SHP77 treated with DMSO at 0.1 percent for 48 hours (cell line): ENCODE measurements around the gene CELF2.
"Not testable (repeated sequence)": the region's sequence is repeated elsewhere in the genome, so short reads cannot be mapped to it uniquely, and the experiment has no call there.

Experiments
- DNase-seq: peaks from one replicate; lab custom pipeline; 2025; lab: John Stamatoyannopoulos, UW

The CELF2 gene

DNA sequence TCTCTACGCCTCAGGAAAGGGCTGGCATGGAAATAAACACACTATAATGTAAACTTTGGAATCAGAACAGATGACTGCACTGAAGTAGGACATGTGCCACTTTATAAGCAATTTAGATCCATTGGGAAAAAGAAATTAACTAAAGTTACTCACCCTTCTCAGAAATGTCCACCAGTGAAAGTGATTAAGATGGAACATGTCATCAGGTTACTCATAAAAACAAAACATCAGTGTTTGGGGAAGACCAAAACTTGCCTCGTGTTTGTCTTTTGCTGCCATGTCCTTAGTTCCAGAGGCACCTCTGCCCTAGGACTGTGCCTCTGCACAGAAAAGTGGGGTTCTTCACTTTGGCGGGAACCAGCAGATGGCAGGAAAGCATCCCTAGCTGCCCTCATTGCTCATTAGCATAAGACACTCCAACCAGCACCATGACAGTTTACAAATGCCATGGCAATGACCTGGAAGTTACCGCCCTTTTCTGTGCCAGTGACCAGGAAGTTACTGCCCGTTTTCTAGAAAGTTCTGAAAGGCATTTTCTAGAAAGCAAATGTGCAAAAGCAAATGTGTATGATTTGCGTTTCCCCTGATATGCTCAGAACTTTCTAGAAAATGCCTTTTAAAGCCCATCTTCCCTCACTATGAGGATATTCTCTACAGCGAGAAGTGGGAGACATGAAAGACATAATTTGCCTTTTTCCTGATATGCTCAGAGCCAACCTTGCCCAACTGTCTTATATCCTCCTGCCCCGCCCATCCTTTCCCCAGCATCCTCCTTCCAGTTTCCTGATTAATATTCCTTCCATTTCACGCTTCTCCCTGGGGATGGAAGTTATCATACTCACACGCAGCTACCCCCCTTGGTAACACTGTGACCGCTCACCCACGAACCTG, 335.6 kb downstream of the CELF2 start:
- no peak for DNase-seq

DNA sequence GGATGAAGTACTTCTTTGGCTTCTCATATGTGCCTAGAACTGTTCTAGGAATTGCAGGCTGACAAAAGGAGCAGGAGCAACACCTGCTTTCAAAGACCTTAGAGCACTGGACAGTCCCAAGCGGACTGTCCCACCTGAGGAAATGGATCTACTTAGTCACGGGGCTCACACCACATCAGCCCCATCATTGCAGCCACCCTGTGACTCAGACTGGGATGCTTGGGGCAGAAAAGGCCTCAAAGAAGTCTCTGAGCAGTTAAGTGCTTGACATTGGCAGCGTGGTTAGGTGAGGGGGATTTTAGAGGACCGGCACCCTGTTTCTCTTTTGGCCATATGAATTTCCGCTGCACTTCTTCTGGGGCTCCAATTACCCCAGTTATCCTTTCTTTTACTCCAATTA, 337.2 kb downstream of the CELF2 start:
- no peak for DNase-seq

DNA sequence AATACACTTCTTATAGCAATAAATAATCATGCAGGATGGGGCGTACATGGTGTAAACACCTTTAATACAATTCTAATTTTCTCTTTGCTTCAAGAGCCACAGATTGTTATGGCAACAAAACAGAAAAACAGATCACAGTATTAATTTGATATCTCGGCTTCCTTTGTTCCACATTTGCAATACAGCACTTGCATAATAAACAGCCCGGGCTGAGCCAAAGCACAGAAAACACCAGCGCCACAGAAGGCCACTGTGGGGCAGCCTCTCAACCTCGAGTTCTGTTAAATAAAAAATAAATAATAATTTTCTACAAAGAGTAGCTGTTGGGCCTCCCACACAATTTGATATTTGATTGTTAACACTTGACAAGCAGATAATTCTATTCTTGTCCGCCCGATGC, 337.9 kb downstream of the CELF2 start:
- DNase-seq, result no peak

DNA sequence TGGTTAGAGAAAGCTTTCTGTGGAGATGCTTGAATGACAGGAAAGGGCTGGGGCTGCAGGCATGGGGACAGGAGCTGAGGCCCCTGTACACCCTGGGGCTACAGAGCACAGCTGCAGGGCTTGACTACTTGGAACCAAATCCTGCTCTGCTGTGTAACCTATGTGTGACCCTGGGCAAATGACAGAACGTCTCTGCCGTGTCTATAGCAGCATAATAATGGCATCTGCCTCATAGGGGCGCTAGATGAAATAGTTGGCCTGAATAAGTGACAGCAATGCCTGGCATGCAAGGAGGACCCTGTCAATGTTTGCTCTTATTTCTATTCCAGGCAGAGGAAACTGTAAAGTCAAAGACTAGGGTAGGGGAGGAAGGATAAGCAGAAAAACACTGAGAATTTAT, 339.8 kb downstream of the CELF2 start:
- DNase-seq, result no peak

DNA sequence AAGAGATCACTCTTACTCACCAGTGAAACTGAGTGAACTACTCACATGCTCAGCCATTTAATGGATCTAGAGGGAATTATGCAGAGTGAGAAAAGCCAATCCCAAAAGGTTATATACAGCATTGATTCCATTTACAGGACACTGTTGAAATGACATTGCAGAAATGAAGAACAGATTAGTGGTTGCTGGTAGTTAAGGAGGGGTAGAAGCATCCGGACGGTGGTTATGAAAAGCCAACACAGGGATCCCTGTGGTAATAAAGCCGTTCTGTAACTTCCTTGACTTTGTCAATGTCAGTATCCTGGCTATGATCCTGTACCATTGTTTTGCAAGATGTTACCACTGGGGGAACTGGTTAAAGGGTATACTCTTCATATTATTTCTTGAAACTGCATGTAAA, 340.3 kb downstream of the CELF2 start:
- DNase-seq, result no peak

DNA sequence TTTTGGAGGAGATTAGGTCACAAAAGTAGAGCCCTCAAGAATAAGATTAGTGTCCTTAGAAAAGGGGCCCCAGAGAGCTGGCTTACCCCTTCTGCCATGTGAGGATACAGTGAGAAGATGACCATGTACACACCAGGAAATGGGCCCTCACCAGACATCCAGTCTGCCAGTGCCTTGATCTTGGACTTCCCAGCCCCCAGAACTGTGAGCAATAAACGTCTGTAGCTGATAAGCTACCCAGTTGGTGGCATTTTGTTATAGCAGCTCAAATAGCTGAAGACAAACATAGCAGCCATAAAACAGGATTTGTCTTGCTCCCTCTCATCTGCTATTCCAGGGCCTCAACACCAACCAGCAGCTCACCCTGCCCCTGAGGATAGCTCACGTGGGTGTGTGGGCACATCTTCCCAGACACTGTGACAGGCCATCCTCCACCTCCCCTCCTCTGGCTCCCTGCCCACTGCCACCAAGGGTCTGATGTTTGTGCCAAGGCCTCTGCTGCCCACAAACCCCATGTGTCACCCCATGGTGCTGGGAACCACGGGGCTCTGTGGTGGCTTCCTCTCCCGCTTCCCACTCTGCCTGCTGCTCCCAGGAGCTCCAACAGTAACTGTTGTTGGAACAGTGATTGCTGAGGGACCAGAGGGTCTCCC, 341.4 kb downstream of the CELF2 start:
- no peak for DNase-seq

DNA sequence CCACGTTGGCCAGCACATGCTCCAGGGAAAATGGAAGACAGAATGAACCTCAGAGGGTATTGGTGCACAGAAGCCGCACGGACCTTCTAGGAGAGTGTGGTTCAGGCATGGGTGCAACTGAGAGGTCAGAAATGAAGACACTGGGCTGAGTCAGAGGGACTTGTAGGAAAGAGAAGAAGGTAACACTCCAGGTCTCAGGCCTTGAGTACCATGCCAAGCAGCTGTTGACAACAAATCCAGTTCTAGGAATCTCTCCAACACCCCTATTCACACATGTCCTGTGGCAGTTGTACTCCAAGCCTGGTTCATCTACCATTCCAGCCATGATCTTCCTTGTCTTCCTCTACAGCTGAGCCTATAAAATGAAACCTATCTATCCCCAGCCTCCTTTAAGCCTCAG, 342.2 kb downstream of the CELF2 start:
- no peak for DNase-seq

DNA sequence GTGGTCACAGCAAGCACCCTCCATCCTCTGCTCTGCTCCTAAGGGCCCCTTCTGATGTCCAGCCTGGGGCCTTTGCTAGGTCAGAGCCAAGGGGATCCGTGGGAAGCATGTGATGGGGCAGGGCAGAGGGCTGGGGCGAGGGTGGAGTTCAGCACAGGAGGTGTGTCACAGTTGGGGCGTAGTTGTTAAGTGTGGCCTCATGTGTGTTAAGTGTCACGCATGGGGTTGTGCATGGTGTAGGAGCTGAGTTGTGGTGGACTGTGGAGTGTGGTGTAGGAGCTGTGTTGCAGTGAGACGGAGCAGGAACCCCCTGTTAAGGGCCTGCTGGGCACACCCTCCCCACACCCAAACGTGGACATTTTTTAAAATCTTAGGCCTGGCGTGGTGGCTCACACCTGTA, 345.8 kb downstream of the CELF2 start:
- no peak for DNase-seq

DNA sequence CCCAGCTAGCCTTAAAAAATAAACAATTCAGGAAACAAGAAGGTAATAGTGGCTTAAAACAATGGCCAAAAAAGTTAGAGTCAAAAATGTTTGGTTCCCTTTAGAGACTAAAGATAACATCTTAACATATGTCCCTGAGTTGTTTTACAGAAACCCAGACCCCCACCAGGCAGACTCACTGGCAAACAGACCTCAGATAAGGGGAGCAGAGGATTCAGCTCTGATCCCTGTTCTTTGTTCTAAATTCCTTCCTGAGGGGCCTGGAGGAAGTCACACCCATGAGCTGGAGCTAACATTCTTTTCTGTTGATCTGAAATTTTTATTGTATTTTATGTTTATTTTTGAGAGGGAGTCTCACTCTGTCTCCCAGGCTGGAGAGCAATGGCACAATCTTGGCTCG, 346.6 kb downstream of the CELF2 start:
- no peak for DNase-seq

DNA sequence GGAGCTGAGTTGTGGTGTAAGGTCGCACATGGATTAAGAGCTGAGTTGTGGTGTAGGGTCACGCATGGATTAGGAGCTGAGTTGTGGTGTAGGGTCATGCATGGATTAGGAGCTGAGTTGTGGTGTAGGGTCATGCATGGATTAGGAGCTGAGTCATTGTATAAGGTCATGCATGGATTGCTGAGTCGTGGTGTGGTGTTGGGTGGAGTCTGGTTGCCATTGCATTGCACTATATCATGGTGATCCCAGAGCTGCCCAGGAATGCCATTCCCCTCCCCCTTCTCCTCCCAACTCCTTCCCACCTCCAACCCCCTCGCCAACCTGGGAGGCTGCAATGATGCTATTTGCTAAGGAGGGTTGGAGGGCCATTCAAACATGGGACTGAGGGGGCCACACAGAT, 349.2 kb downstream of the CELF2 start:
- DNase-seq, result not testable (repeated sequence)

DNA sequence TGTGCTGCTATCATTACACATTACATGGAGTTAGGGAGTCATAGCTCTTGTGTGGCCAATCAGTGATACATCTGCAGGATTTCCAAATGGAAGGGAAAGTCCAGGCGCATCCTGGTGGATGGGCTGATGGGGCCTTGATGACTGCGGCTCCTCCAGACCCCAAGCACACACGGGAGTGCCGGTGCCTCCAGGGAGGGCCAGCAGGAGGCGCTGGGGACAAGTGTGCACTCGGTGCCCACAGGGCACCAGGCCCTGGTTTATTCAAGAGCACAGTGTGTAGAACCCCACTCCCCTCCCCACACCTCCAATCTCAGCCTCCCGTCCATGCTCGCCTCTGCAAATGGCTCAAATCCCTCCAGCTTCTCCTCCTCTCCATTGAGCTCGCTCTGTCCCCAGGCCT, 349.8 kb downstream of the CELF2 start:
- DNase-seq, result no peak

DNA sequence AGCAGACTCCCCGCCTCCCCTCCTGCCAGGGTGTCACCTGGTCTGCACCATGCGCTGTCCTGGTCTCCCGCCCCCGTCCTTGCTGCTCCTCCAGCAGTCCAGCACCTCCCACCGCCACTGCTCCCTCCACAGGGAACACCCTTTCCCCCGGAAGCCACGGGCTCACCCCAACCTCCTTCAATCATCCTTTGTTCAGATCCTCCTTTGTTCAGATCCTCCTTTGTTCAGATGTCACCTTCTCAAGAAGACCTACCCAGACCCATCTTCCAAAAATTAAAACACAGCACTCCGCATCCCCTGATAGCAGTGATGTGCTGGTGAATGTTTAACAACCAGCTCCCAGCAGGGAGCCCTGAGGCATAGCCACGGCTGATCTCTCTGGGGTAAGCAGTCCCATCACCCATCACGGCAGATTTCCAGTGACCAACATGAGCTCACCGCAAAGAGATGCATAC, 356.1 kb downstream of the CELF2 start:
- DNase-seq, result no peak

DNA sequence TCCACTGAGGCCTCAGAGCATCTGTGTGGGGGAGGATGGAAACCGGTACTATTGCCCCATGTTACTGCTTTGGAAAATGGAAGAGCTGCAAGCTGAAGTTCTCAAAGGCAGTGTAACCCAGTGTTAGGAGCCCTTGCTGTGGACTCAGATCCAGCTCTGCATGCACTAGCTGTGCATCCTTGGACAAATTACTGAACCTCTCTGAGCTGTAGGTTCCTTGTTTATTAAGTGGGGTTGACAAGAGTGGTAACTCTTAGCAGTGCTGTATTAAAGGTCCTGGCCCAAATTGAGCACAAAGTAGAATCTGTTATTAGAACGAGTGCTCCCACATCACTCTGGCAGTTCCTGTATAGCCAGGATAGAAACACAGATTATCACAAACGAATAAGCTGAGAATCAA, 359.6 kb downstream of the CELF2 start:
- no peak for DNase-seq

DNA sequence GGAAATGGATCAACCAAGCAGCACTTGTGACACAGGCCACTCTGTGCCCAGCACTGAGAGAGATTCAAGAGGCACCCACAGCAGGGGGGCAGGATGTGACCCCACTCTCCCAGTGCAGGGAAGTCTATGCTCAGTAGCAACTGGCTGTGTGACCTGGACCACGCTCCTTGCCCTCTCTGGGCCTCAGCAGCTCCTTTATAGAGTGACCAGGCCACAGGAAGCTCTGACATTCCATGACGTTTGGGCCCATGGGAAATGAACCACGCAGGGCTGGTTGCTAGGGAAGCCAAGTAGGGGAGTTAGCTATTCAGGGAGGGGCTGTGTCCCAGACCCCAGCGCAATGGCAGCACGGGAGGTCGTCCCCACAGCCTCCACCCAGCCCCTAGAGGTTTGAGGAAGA, 361.2 kb downstream of the CELF2 start:
- DNase-seq, result no peak

DNA sequence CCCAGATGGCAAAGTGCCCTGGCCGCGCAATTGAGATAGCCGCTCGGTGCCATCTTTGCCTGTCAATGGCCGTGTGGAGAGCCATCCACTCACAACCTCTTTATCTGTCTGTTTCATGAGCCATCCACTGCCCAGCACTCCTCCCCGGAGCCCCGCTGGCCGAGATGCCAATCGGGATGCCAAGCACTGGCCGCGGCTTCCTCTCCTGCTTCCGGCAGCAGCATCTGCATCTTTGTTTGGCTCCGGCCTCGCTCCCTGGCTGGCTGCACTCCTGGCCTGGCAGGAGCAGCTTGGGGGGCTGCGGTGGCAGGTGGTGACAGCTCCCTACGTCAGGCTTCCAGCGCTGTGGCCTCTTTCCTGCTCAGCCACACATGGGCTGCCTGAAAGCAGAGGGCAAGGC, 362.1 kb downstream of the CELF2 start:
- DNase-seq, result no peak

DNA sequence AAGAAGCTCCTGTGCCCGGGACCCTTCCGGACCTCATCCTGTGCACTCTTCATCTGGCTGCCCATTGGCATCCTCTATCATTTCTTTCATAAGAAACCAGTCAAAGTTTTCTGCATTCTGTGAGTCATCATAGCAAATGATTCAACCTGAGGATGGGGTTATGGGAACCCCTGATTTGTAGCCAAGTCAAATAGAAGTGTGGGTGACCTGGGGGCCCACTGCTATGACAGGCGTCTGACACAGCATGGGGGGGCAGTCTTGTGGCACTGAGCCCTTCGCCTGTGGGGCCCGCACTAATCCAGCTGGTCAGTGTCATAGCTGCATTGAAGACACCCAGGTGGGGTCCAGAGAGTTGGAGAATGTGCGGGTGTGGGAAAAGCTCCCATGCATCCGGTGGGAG, 363.4 kb downstream of the CELF2 start:
- DNase-seq, result no peak

DNA sequence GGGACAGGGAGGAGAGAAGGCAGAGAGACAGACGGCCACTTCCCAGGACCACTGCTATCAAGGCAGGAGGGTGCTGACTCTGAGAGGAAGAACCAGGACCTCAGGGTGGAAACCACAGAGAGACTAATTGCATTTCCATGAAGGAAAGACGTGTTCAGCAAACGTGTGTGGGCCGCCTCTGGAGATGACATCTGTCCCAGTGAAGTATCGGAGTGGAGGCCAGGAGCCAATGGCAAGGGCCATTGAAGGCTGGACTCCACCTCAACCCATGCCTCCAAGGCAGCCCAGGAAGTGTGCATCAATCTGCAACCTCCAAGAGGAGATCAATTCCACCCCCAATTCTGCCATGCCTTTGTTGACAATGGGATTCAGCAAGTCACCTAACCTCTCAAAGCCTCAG, 363.8 kb downstream of the CELF2 start:
- DNase-seq, result no peak

DNA sequence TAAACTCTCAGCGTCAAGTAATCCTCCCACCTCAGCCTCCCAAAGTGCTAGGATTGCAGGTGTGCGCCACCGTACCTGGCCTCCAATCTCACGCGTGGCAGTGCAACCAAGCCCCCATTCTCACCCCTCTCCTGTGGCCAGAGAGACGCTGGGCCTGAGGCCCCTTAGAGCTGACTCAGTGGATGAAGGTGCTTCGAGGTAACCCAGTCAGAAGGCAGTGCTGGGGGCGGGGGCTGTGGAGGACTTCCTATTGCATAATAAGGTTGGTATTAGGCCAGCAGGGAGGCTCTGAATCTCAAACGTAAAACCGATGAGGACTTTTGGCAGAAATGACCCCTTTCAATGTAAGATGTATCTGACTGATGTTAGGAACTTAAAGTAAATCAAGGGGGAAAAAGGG, 364.5 kb downstream of the CELF2 start:
- no peak for DNase-seq

DNA sequence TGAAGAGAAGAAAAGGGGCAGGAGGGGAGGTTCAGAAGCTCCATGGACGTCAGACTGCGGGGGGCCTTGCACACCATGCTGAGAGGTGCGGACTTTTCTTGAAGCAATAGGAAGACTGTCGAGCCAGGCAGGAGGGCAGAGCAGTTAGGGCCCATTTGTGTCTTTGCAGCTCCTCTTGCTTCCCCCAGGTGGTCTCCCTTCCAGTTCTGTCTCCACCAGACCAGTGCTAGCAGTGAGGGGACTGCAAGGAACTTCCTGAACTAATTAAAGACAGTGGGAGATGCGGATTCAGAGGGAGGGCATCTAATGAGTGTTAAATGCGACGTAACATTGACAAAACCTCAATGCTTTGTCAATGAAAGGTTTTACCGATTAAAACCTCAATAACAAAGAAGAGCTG, 368.4 kb downstream of the CELF2 start:
- DNase-seq, result no peak
